IMR-90 (cell line): ENCODE measurements around the gene VRK2.

Source experiments
- CEBPB ChIP-seq: IDR thresholded peaks from 2 replicates; pipeline ENCODE4 v1.6.1; 2012; ENCODE audit warnings: low read depth, low read length, improper control_type of control experiment
- CHD1 ChIP-seq: IDR thresholded peaks from 2 replicates; pipeline ENCODE4 v1.6.1; 2012; ENCODE audit warnings: low read depth, low read length, improper control_type of control experiment
- CTCF ChIP-seq: conservative IDR thresholded peaks from 2 replicates; pipeline ENCODE4 v1.5.1; 2012; ENCODE audit warnings: mild to moderate bottlenecking, low read depth, low read length, improper control_type of control experiment
- ELK1 ChIP-seq: fragments of 150-350 bp; IDR thresholded peaks from 2 replicates; pipeline ENCODE4 v1.6.1; 2016; ENCODE audit warnings: low read depth, mild to moderate bottlenecking, low read length, moderate library complexity, borderline replicate concordance
- FOS ChIP-seq: fragments of 150-350 bp; IDR thresholded peaks from 2 replicates; pipeline ENCODE4 v1.6.1; 2016; ENCODE audit warnings: low read depth, low read length
- MAZ ChIP-seq: IDR thresholded peaks from 2 replicates; pipeline ENCODE4 v1.6.1; 2012; ENCODE audit warnings: low read depth, mild to moderate bottlenecking, low read length, improper control_type of control experiment, moderate library complexity, borderline replicate concordance
- MXI1 ChIP-seq: IDR thresholded peaks from 2 replicates; pipeline ENCODE4 v1.6.1; 2012; ENCODE audit warnings: low read depth, mild to moderate bottlenecking, low read length, moderate library complexity, borderline replicate concordance
- NFE2L2 ChIP-seq: fragments of 150-350 bp; IDR thresholded peaks from 2 replicates; pipeline ENCODE4 v1.6.1; 2016; ENCODE audit warnings: low read depth, mild to moderate bottlenecking, low read length
- POLR2A ChIP-seq: IDR thresholded peaks from 2 replicates; pipeline ENCODE4 v1.6.1; 2012; ENCODE audit warnings: mild to moderate bottlenecking, low read depth, low read length
- RAD21 ChIP-seq: IDR thresholded peaks from 2 replicates; pipeline ENCODE4 v1.6.1; 2012; ENCODE audit warnings: low read length, improper control_type of control experiment
- RCOR1 ChIP-seq: IDR thresholded peaks from 2 replicates; pipeline ENCODE4 v1.6.1; 2012; ENCODE audit warnings: mild to moderate bottlenecking, low read length, improper control_type of control experiment; ENCODE audit not compliant: insufficient replicate concordance
- RFX5 ChIP-seq: IDR thresholded peaks from 2 replicates; pipeline ENCODE4 v1.8.0; 2012; ENCODE audit warnings: low read depth, mild to moderate bottlenecking, low read length, moderate library complexity
- SMC3 ChIP-seq: fragments of 150-350 bp; IDR thresholded peaks from 2 replicates; pipeline ENCODE4 v1.6.1; 2016; ENCODE audit warnings: low read depth, mild to moderate bottlenecking, antibody characterized with exemption, low read length, moderate library complexity
- USF2 ChIP-seq: fragments of 150-350 bp; IDR thresholded peaks from 2 replicates; pipeline ENCODE4 v1.6.1; 2017; ENCODE audit warnings: mild to moderate bottlenecking, antibody characterized with exemption, low read length, low read depth

GRCh38 chr2:58072102-58072501 is 25.5 kb downstream of the VRK2 start:
- TF ChIP-seq CTCF (no peak), NFE2L2 (no peak), POLR2A (no peak), FOS (no peak), RCOR1 (no peak), USF2 (no peak), MXI1 (no peak), CEBPB (no peak), SMC3 (no peak), RFX5 (no peak), ELK1 (no peak), RAD21 (no peak), MAZ (no peak), CHD1 (no peak)
